RWPE2 (cell line): ENCODE results near the gene HMX1.

Experiments used
- ATAC-seq: fragments of 200-7000 bp; cut with Tn5 transposase; 3 replicates; pipeline ENCODE4 v1.9.1; 2021; ENCODE audit warnings: low read depth
- DNase-seq: peaks from one replicate; pipeline ENCODE4 v3.0.0-alpha.2; 2020; ENCODE audit warnings: low spot score
- H3K27ac ChIP-seq: fragments of 450-650 bp; 2 replicates; pipeline ENCODE4 v1.5.1; 2017; ENCODE audit warnings: mild to moderate bottlenecking; ENCODE audit not compliant: poor library complexity, severe bottlenecking
- H3K27me3 ChIP-seq: fragments of 250-450 bp; sonication (Bioruptor Pico); 2 replicates; pipeline ENCODE4 v1.5.1; 2021; ENCODE audit warnings: mild to moderate bottlenecking, moderate library complexity; ENCODE audit not compliant: insufficient read depth, poor library complexity, severe bottlenecking
- H3K36me3 ChIP-seq: fragments of 250-450 bp; sonication (Bioruptor Pico); 2 replicates; pipeline ENCODE4 v1.5.1; 2020; ENCODE audit warnings: low read depth, mild to moderate bottlenecking, moderate library complexity
- H3K4me1 ChIP-seq: fragments of 250-450 bp; sonication (Bioruptor Pico); 2 replicates; pipeline ENCODE4 v1.5.1; 2021; ENCODE audit warnings: mild to moderate bottlenecking, moderate library complexity; ENCODE audit not compliant: insufficient read depth, poor library complexity, severe bottlenecking
- H3K4me3 ChIP-seq: fragments of 250-450 bp; sonication (Bioruptor Pico); 2 replicates; pipeline ENCODE4 v1.5.1; 2021; ENCODE audit warnings: mild to moderate bottlenecking, moderate library complexity; ENCODE audit not compliant: severe bottlenecking
- H3K9me3 ChIP-seq: fragments of 250-450 bp; sonication (Bioruptor Pico); 2 replicates; pipeline ENCODE4 v1.5.1; 2021; ENCODE audit warnings: mild to moderate bottlenecking, moderate library complexity; ENCODE audit not compliant: severe bottlenecking
- TF ChIP-seq, protein P1 (sequence below): fragments of 450-650 bp; IDR thresholded peaks from one replicate; pipeline ENCODE4 v1.5.1; 2017; ENCODE audit warnings: mild to moderate bottlenecking, moderate library complexity; ENCODE audit not compliant: poor library complexity, severe bottlenecking

HMX1 gene

DNA sequence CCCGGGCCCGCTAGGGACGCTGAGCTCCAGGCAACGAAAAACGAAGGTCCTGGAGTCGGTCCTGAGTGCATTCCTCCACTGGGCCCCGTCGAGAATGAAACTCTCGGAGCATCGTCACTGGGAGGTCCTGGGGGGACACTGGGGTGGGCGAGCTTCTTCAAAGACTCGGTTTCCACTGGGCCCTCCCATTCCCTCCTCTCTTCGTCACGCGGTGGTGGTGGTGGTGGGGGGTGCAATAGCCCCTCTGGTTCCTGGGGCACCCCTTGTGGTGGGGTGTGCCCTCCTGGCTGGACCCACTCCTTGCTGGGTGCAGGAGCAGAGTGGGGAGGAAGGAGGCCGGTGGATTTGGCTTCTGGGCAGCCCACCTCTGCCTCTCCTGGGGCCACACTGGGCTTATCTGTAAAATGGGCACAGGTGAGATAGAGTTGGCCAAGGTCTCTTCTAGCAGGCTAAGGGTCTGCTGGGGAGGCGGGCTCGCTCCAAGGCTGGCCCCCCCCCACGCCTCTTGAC, 12.9 kb downstream of the HMX1 start:
- Histone ChIP-seq H3K36me3 (no peaks in the 10 kb centered on the region), H3K27ac (no peak overlapping the region), H3K27me3 (peaks cover 97% of the 10 kb centered on the region), H3K4me3 (no peak overlapping the region), H3K4me1 (no peaks in the 10 kb centered on the region), H3K9me3 (no peaks in the 10 kb centered on the region)
- ATAC-seq: no peak
- TF ChIP-seq, protein P1, sequence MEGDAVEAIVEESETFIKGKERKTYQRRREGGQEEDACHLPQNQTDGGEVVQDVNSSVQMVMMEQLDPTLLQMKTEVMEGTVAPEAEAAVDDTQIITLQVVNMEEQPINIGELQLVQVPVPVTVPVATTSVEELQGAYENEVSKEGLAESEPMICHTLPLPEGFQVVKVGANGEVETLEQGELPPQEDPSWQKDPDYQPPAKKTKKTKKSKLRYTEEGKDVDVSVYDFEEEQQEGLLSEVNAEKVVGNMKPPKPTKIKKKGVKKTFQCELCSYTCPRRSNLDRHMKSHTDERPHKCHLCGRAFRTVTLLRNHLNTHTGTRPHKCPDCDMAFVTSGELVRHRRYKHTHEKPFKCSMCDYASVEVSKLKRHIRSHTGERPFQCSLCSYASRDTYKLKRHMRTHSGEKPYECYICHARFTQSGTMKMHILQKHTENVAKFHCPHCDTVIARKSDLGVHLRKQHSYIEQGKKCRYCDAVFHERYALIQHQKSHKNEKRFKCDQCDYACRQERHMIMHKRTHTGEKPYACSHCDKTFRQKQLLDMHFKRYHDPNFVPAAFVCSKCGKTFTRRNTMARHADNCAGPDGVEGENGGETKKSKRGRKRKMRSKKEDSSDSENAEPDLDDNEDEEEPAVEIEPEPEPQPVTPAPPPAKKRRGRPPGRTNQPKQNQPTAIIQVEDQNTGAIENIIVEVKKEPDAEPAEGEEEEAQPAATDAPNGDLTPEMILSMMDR: no peak
- no peak for DNase-seq

DNA sequence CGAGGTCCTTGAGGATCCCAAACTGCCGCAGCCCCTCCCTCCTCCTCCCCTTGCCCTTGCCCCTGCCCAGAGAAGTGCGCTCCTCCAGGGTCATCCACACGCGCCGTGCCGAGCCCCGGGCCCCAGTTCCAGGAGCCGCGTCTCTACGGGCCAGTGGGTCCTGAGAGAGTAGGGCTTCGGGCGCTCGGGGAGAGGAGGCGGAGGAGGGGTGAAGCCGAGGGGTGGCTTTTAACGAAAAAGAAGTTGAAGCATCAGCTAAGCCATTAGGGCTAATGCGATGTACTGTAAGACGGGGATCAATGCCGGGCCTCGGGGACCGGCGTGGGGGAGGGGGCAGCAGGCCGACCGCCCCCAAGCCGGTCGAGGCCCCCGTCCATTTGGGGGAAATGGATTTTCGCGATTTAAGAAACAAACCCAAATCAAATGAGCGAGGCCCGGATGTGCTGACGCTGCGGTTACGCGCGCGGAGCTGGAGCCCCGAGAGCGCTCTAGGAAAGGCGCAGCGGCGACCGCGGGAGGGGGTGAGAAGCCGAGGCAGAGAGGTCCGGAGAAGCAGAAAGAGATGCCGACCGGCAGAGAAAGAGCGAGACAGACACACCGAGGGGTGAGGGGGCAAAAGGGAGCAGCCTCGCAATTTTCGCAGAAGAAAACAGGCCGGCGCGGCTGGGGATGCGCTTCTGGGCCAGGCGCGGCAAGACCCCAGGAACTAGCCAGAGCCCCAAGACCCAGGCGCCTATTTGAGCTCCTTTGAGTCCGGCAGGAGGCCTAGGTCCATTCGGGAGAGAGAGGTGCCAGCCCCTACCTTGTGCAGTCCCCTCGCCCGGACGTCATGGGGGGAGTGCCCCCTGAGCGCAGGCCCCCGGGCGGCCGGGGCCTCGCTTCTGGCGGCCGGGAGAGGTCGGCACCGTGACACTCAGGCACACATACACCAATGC, 13.6 kb downstream of the HMX1 start:
- TF ChIP-seq, protein P1: no peak
- no peak for ATAC-seq
- H3K27me3 ChIP-seq: peaks cover 90% of the 10 kb centered on the region
- no peak overlapping the region for H3K27ac ChIP-seq
- H3K4me1 ChIP-seq: no peaks in the 10 kb centered on the region
- DNase-seq: no peak
- no peaks in the 10 kb centered on the region for H3K9me3 ChIP-seq
- H3K36me3 ChIP-seq: no peaks in the 10 kb centered on the region
- no peak overlapping the region for H3K4me3 ChIP-seq

DNA sequence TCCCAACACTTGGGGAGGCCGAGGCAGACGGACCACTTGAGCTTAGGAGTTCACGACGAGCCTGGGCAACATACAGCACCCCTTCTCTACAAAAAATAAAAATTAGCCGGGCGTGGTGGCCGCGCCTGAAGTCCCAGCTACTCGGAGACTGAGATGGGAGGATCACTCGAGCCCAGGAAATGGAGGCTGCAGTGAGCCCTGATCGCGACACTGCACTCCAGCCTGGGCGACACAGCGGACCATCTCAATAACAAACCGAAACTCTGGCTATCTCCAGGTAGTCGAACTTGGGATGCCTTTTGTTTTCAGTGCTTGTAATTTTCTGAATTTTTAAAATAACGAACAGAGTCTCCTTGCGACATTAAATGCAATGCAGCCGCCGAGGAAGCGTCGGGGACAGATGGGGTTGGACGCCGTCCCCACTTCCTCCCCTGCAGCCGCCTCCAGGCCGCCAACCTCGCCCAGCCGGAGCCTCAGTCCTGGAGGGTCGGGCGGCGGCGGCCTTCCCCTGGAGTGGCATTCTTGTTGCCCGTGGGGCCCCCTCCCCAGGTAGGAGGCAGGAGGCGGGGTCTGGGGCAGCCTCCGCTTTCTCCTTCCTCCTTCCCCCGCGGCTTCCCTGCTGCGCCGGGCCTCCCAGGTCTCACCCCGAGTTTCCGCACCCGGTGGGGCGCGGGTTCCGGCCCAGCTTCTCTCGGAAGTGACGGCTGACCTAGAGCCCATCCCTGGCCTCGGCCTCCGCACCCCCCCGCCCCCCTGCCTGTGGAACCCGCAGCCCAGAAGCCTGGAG, 14.6 kb downstream of the HMX1 start:
- ATAC-seq (no peak), DNase-seq (no peak)
- Histone ChIP-seq H3K36me3 (no peaks in the 10 kb centered on the region), H3K27me3 (peaks cover 80% of the 10 kb centered on the region), H3K27ac (no peak overlapping the region), H3K4me1 (no peaks in the 10 kb centered on the region), H3K4me3 (no peak overlapping the region), H3K9me3 (no peaks in the 10 kb centered on the region)
- TF ChIP-seq, protein P1: no peak

DNA sequence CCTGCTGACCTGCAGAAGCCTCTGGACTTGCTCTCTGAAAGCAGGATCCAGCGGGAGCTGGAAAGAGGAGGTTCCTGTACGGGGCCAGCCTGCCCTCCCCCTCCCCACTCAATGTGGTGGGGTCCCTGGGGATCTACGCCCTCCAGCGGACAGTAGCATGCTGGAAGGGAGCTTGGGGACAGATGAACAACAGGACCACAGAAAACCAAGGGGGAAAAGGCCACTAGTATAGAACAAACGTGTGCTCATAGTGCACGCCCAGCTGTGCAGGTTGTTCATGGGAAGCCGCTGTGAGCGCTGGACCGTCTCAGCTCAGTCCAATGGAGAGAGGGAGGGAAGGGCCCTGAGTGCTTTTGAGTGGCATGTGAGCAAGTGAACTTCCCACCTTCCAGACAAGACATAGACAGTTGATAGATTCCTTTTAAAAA, 15.8 kb downstream of the HMX1 start:
- TF ChIP-seq, protein P1: no peak
- no peaks in the 10 kb centered on the region for H3K4me1 ChIP-seq
- DNase-seq (no peak), ATAC-seq (no peak)
- no peak overlapping the region for H3K4me3 ChIP-seq
- H3K27me3 ChIP-seq: peaks cover 68% of the 10 kb centered on the region
- no peaks in the 10 kb centered on the region for H3K36me3 ChIP-seq
- no peaks in the 10 kb centered on the region for H3K9me3 ChIP-seq
- H3K27ac ChIP-seq: no peak overlapping the region
